HL-60 (cell line): ENCODE measurements around the gene PLA1A.

ENCODE experiments used
- POLR2AphosphoS5 ChIP-seq: IDR thresholded peaks from 2 replicates; pipeline ENCODE4 v1.6.1; 2012; ENCODE audit warnings: low read depth
- SPI1 ChIP-seq: IDR thresholded peaks from 2 replicates; pipeline ENCODE4 v1.6.1; 2012; ENCODE audit warnings: low read depth, mild to moderate bottlenecking, borderline replicate concordance
- TF ChIP-seq, protein P1 (sequence below): IDR thresholded peaks from 2 replicates; pipeline ENCODE4 v1.6.1; 2012; ENCODE audit warnings: low read depth; ENCODE audit not compliant: insufficient replicate concordance
- TF ChIP-seq, protein P2 (sequence below): IDR thresholded peaks from one replicate; pipeline ENCODE4 v1.5.1; 2011; ENCODE audit warnings: low read length, control low read depth, inconsistent platforms; ENCODE audit not compliant: insufficient read depth

DNA sequence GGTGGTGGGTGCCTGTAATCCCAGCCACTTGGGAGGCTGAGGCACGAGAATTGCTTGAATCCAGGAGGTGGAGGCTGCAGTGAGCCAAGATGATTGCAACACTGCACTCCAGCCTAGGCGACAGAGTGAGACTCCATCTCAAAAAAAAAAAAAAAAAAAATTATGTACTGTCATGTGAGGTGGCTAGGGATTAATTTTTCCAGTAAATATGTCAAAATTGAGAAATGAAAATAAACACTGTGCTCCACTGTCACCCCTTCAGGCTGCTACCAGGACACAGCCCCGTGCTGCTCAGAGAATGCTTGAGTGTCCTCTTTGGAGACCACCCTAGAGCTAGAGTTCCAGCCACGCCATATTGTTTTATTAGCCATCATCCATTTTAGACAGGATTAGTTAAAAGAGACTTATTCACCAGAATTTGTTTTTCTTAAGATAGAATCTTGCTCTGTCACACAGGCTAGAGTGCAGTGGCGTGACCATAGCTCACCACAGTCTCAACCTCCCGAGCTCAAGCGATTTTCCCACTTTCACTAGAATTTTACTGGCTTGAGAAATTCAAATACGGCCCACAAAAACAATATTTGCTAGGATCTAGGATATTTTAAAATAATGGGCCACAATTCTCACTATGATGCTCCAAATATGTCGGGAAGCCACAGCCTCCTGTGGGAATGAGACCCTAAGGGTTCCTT is 38.9 kb upstream of the PLA1A start:
- TF ChIP-seq, protein P1, sequence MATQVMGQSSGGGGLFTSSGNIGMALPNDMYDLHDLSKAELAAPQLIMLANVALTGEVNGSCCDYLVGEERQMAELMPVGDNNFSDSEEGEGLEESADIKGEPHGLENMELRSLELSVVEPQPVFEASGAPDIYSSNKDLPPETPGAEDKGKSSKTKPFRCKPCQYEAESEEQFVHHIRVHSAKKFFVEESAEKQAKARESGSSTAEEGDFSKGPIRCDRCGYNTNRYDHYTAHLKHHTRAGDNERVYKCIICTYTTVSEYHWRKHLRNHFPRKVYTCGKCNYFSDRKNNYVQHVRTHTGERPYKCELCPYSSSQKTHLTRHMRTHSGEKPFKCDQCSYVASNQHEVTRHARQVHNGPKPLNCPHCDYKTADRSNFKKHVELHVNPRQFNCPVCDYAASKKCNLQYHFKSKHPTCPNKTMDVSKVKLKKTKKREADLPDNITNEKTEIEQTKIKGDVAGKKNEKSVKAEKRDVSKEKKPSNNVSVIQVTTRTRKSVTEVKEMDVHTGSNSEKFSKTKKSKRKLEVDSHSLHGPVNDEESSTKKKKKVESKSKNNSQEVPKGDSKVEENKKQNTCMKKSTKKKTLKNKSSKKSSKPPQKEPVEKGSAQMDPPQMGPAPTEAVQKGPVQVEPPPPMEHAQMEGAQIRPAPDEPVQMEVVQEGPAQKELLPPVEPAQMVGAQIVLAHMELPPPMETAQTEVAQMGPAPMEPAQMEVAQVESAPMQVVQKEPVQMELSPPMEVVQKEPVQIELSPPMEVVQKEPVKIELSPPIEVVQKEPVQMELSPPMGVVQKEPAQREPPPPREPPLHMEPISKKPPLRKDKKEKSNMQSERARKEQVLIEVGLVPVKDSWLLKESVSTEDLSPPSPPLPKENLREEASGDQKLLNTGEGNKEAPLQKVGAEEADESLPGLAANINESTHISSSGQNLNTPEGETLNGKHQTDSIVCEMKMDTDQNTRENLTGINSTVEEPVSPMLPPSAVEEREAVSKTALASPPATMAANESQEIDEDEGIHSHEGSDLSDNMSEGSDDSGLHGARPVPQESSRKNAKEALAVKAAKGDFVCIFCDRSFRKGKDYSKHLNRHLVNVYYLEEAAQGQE: no peak
- TF ChIP-seq, protein P2, sequence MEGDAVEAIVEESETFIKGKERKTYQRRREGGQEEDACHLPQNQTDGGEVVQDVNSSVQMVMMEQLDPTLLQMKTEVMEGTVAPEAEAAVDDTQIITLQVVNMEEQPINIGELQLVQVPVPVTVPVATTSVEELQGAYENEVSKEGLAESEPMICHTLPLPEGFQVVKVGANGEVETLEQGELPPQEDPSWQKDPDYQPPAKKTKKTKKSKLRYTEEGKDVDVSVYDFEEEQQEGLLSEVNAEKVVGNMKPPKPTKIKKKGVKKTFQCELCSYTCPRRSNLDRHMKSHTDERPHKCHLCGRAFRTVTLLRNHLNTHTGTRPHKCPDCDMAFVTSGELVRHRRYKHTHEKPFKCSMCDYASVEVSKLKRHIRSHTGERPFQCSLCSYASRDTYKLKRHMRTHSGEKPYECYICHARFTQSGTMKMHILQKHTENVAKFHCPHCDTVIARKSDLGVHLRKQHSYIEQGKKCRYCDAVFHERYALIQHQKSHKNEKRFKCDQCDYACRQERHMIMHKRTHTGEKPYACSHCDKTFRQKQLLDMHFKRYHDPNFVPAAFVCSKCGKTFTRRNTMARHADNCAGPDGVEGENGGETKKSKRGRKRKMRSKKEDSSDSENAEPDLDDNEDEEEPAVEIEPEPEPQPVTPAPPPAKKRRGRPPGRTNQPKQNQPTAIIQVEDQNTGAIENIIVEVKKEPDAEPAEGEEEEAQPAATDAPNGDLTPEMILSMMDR: no peak
- no peak for TF ChIP-seq SPI1
- no peak for TF ChIP-seq POLR2AphosphoS5
